ENCODE data around the gene CCDC51.

CCDC51 gene

DNA sequence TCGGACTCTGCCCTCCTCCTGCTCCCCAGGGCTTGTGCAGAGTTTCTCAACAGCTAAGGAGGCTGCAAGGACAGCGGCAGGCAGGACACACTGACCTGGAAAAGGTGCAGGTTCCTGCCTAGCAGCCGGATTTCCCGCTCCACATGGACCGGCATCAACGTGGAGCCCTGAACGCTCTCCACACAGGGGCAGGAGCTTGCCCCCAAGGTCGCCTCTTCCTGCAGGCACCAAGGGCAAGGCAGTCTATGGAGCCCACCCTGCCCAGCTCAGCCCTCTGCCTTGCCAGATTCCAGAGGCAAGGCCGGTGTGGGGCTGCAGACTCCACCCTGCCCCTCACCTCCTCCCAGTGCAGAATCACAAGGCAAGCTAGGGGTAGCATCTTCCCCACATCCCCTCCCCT lies 20.8 kb downstream of the CCDC51 start:
- DNase-seq (ENCODE audit: low read depth in 2 of 2), result no peak

DNA sequence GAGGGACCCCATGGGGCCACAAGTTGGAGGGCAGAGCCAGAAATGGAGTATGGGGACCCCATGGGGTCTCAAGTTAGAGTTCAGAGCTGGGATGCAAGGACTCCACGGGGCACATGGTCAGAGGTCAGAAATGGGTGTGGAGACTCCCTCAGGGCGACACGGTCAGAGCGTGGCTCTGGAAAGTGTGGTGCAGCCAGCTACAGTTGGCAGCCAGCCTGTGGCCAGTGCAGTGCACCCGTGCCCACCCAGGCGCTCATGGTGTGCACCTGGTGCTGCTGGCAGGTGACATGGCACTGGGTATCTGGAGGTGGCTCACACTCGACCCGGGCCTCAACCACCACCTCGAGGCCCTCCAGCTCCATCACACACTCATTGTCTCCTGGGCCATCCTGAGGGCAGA lies 21.3 kb downstream of the CCDC51 start:
- DNase-seq (ENCODE audit: low read depth in 2 of 2), result no peak

- no peak for DNase-seq (ENCODE audit: low read depth in 2 of 2)
Measured at GRCh38 chr3:48418140-48418539, 21.8 kb downstream of the CCDC51 start.

- DNase-seq (ENCODE audit: low read depth in 2 of 2), result no peak
Measured at GRCh38 chr3:48417529-48418108, 22.3 kb downstream of the CCDC51 start.

- no peak for DNase-seq (ENCODE audit: low read depth in 2 of 2)
Measured at GRCh38 chr3:48416546-48416945, 23.4 kb downstream of the CCDC51 start.

DNA sequence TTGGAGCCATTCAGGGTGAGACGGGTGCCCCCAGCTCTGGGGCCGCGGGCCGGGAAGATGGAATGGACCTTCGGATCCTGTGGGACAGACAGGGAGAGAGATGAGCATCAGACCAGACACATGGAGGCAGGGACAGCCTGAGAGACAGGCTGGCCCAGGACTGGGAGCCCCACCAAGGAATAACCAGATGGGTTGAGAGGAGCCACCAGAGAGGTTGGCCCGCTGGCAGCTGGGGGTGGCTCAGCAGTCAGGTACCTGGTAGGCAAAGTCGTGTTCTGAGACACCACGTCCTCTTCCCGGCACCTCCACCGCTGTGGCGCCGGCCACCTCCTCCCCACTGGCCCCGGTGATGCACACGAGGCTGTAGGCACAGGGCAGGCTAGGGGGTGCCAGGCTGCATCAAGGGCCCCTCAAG lies 23.8 kb downstream of the CCDC51 start:
- DNase-seq (ENCODE audit: low read depth in 2 of 2), result no peak

DNA sequence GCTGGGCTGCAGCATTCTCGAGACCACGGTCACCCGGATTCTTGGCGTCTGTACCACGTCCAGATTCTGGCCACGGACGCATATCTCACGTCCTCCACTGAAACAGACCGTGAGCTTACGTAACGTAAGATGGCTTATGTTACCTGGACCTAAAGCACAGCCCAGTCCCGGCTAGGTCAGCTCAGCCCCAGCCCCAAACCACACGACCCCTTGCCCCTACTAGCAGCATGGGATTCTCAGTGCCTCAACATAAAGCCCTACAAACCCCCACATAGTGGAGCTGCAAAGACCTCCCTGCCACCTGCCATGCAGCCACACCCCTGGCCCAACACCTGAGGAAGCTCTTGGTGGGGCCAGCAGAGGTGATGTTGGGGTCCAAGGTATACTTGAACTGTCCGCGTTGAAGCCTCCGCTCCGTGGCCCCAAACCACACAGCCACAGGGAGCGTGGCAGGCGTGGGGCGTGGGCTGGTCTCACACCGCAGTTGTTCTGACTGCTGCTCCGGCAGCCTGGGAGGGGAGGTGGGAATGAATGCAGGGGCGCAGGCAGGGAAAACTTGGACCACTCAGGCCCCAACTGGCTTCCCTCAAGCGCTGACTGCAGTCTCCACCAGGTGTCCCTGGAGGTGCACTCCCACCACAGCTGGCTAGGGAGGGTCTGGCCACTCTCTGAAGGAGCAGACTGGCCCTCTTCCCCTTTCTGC lies 24.5 kb downstream of the CCDC51 start:
- no peak for DNase-seq (ENCODE audit: low read depth in 2 of 2)

GRCh38 chr3:48414376-48415250 lies 25.3 kb downstream of the CCDC51 start:
- DNase-seq (ENCODE audit: low read depth in 2 of 2), result no peak

- DNase-seq (ENCODE audit: low read depth in 2 of 2), result no peak
Measured at GRCh38 chr3:48413611-48414010, 26.3 kb downstream of the CCDC51 start.

GRCh38 chr3:48413086-48413485 lies 26.8 kb downstream of the CCDC51 start:
- DNase-seq (ENCODE audit: low read depth in 2 of 2), result no peak

- no peak for DNase-seq (ENCODE audit: low read depth in 2 of 2)
Measured at GRCh38 chr3:48412375-48413001, 27.4 kb downstream of the CCDC51 start.

GRCh38 chr3:48411606-48412374 lies 28.1 kb downstream of the CCDC51 start:
- no peak for DNase-seq (ENCODE audit: low read depth in 2 of 2)

DNA sequence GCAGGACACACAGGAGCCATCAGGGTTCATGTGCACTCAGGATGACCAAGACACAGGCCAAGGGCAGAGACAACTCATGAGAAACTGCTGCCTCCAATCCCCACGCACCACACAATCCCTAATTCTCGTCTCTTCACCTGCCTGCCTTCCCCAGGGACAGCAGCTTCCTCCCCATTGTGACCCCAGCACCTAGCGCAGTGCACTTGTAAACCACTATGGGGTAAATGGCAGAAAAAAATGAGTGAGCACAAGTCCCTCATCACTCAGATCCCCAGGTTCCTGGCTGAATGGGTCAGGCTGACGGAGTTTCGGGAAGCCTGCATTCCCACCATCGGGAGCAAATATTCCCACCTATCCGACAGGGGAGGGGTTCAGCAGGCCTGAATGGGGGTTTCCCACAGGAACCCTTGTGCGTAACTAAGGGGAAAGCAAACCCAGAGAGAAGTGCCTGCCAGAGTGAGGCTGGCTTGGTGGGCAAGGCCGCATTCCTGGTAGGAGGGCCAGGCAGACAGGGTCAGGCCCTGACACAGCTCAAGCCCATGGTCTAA lies 28.8 kb downstream of the CCDC51 start:
- DNase-seq (ENCODE audit: low read depth in 2 of 2), result no peak

DNA sequence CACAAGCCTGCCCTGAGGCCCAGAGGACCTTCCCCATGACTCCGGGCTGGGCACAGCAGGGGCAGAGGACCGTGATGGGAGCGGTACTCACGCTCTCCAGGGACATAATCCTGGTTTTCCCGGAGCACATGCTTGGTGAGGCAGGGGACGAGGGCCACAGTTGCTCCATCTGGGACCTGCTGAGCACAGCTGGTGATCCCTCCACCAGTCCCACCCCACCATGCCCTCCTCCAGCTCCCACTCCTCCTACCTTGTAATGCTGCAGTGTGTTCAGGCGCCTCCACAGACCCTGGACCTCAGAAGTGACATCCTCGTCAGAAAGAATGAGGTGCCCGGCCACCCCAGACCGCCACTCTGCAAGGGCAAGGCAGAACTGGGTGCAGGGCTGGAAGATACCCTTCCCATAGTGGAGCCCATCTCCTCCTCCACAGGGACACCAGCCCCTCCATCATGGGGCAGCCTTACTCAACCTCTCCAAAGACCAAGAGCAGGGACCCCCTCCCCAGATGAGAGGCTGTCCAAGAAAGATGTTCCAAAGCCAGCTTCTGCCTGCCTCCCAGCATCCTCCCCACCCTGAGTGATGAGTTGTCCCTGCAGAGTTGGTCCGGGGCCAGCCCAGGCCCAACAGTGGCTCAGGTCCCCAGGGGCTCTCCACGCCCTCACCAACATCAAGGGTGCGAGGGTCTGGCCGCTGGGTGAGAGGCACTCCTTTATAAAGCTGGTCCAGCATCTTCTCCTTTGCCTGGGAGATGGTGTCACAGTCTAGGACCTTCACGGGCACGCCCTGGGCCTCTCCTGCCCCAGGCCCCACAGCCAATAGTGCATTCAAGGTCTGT lies 29.5 kb downstream of the CCDC51 start:
- no peak for DNase-seq (ENCODE audit: low read depth in 2 of 2)

GRCh38 chr3:48409291-48410201 lies 30.4 kb downstream of the CCDC51 start:
- no peak for DNase-seq (ENCODE audit: low read depth in 2 of 2)

- no peak for DNase-seq (ENCODE audit: low read depth in 2 of 2)
Measured at GRCh38 chr3:48408823-48409281, 31.1 kb downstream of the CCDC51 start.

DNA sequence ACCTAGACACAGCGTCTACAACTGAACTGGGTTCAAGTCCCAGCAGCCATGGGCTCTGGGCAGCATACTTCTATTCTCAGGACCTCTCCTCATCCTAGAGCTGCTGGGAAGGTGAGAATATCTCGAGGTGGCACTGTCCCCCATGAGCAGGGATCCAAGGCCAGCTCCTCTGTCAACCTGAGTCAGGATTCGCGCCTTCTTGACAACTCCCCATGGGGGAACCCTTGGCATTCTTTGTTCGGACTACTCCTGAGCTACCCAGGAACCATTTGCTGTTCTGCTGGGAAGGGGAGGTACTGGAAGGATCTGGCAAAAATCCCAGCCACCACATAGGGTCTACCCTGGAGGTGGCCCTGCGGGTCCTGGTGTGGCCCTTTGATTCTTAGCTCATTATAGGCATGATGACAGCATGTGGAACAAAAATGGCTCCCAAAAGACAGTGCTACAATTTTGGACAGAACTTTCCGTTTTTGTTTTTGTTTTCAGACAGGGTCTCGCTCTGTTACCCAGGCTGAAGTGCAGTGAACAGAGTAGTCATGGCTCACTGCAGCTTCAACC lies 32.3 kb downstream of the CCDC51 start:
- no peak for DNase-seq (ENCODE audit: low read depth in 2 of 2)

All from activated CD4-positive, alpha-beta T cell treated with anti-CD3 and anti-CD28 coated beads for 24 hours (primary cell).